ENCODE data around the gene ZNF292.
"Not testable (repeated sequence)": the region's sequence is repeated elsewhere in the genome, so short reads cannot be mapped to it uniquely, and the experiment has no call there.

Gene ZNF292

GRCh38 chr6:87214831-87215230 is 59.5 kb downstream of the ZNF292 start:
- no peak for DNase-seq (ENCODE audit: low read depth)

DNA sequence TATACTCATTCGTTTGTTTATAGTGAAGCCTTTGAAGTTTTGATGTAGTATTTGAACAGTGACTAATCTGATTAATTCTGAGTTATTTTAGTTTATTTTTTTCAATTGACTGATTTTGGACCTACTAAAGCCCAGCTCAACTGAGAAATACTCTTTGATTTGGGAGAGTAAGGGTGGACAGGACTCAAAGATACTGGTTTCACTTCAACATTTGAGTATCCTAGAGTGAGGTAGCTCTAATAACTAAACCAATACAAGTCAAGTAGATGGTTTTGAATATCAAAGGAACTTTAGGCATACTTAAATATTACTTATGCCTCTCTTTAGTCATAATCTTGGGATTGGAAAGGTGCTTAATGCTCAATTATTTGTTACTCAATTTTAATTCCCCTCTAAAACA is 65.6 kb downstream of the ZNF292 start:
- no peak for DNase-seq (ENCODE audit: low read depth)

- DNase-seq (ENCODE audit: low read depth) = no peak
Measured at GRCh38 chr6:87222676-87223075, 67.3 kb downstream of the ZNF292 start.

GRCh38 chr6:87224971-87225370 is 69.6 kb downstream of the ZNF292 start:
- DNase-seq (ENCODE audit: low read depth) = no peak

- no peak for DNase-seq (ENCODE audit: low read depth)
Measured at GRCh38 chr6:87225511-87225910, 70.1 kb downstream of the ZNF292 start.

DNA sequence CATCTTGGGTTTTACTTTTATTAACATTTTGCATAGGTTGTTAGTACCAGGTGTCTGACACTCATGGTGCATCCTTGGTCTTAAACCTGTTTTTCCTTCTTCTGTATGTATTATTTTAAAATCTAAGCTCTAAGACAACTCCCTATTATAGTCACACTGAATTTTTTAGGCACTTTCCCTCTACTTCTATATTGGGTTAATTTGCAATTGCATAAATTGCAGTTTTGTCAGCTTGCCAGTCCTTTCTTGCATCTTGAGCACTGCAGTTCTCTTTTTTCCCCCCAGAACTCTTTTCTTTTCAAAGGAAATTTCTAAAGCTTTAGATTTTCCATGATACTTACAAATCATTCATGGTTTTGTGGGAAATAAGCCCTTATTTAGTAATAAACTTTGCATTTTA is 70.6 kb downstream of the ZNF292 start:
- no peak for DNase-seq (ENCODE audit: low read depth)

- DNase-seq (ENCODE audit: low read depth) = no peak
Measured at GRCh38 chr6:87230801-87231200, 75.4 kb downstream of the ZNF292 start.

DNA sequence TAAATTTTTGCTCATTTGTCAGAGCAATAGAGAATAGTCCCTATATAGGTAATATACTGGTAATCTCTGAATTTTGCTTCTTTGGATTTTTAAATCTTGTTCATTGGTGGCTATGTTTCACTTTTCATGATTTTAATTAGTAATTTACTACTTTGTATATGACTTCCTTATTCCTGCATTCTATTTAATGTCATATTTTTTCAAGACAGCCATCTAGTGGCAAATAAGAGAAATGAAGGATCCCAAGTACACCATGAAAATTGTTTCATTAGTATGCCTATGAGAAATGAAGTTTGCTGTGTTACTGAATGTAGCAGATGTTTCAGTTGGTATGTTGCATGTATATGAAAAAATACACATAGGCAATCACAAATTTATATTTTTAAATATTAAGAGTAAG is 82.4 kb downstream of the ZNF292 start:
- no peak for DNase-seq (ENCODE audit: low read depth)

DNA sequence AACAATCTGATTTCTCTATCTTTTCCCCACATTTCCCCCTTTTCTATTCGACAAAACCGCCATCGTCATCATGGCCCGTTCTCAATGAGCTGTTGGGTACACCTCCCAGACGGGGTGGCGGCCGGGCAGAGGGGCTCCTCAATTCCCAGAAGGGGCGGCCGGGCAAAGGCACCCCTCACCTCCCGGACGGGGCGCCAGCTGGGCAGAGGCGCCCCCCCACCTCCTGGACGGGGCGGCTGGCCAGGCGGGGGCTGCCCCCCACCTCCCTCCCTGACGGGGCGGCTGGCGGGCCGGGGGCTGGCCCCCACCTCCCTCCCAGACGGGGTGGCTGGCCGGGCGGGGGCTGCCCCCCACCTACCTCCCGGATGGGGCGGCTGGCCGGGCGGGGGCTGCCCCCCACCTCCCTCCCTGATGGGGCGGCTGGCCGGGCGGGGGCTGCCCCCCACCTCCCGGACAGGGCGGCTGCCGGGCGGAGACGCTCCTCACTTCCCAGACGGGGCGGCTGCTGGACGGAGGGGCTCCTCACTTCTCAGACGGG is 83.8 kb downstream of the ZNF292 start:
- not testable (repeated sequence) for DNase-seq (ENCODE audit: low read depth)

DNA sequence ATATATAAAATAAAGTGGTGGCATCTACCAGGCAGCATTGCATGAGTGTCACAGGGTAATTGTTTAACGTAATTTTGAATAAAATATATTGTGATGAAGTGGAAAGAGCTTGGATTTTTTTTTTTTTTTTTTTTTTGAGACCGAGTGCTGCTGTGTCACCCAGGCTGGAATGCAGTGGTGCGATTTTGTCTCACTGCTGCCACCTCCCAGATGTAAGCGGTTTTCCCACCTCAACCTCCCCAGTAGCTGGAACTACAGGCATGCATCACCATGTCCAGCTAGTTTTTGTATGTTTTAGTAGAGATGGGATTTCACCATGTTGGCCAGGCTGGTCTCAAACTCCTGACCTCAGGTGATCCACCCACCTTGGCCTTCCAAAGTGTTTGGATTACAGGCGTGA is 85.9 kb downstream of the ZNF292 start:
- no peak for DNase-seq (ENCODE audit: low read depth)

GRCh38 chr6:87242311-87242710 is 86.9 kb downstream of the ZNF292 start:
- no peak for DNase-seq (ENCODE audit: low read depth)

GRCh38 chr6:87243812-87244211 is 88.4 kb downstream of the ZNF292 start:
- no peak for DNase-seq (ENCODE audit: low read depth)

GRCh38 chr6:87244380-87244779 is 89.0 kb downstream of the ZNF292 start:
- no peak for DNase-seq (ENCODE audit: low read depth)

GRCh38 chr6:87250019-87250418 is 94.7 kb downstream of the ZNF292 start:
- no peak for DNase-seq (ENCODE audit: low read depth)

DNA sequence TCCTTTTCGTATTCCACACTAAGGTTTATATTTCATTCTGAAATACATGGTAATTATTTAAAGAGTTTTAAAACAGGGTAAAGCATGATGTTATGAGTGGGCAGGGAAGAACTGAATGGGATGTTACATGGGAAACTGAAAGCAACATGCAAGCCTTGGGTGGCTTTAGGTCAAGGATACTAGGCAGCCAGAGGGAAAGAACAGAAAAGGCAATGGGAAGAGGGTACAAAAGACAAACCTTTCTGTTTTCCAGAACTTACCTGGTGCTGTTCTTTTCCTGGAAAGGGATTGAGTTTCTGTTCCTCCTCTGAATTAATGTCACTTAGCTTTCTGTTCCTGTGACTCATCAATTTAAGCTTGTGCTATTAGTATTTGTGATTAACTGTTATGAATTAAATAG is 95.9 kb downstream of the ZNF292 start:
- DNase-seq (ENCODE audit: low read depth) = no peak

GRCh38 chr6:87251725-87252124 is 96.4 kb downstream of the ZNF292 start:
- DNase-seq (ENCODE audit: low read depth) = no peak

DNA sequence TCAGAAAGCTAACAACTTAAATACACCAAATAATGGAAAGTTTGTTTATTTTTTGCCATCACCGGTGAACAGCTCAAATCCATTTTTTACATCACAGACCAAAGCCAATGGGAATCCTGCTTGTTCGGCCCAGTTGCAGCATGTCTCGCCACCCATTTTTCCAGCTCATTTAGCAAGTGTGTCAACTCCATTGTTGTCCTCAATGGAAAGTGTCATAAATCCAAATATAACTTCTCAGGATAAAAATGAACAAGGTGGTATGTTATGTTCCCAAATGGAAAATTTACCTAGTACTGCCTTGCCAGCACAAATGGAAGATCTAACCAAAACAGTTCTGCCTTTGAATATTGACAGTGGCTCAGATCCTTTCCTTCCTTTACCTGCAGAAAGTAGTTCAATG is 101.7 kb downstream of the ZNF292 start:
- DNase-seq (ENCODE audit: low read depth) = no peak

DNA sequence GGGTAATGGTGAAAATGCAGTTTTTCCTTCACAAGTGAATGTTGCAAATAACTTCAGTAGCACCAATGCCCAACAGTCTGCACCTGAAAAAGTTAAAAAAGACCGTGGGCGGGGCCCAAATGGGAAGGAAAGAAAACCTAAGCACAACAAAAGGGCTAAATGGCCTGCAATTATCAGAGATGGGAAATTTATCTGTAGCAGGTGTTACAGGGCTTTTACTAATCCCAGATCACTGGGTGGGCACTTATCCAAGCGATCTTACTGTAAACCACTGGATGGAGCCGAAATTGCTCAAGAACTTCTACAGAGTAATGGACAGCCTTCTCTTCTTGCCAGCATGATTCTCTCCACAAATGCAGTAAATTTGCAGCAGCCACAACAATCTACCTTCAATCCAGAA is 102.2 kb downstream of the ZNF292 start:
- DNase-seq (ENCODE audit: low read depth) = no peak

DNA sequence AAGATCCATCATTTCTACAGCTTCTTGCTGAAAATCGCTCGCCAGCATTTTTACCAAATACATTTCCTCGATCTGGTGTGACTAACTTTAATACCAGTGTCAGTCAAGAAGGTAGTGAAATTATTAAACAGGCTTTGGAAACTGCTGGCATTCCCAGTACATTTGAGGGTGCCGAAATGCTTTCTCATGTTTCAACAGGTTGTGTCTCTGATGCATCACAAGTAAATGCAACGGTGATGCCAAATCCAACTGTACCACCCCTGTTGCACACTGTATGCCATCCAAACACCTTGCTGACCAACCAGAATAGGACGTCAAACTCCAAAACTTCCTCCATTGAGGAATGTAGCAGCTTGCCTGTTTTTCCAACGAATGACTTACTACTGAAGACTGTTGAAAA is 102.6 kb downstream of the ZNF292 start:
- DNase-seq (ENCODE audit: low read depth) = no peak

DNA sequence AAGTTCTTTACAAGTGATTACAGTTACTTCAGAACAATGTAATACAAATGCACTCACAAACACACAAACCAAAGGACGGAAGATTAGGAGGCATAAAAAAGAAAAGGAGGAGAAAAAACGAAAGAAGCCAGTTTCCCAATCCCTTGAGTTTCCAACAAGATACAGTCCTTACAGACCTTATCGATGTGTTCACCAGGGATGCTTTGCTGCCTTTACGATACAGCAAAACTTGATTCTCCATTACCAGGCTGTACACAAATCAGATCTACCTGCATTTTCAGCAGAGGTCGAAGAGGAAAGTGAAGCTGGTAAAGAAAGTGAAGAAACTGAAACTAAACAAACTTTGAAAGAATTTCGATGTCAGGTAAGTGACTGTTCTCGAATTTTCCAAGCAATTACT is 104.4 kb downstream of the ZNF292 start:
- no peak for DNase-seq (ENCODE audit: low read depth)

GRCh38 chr6:87261534-87261933 is 106.2 kb downstream of the ZNF292 start:
- no peak for DNase-seq (ENCODE audit: low read depth)

DNA sequence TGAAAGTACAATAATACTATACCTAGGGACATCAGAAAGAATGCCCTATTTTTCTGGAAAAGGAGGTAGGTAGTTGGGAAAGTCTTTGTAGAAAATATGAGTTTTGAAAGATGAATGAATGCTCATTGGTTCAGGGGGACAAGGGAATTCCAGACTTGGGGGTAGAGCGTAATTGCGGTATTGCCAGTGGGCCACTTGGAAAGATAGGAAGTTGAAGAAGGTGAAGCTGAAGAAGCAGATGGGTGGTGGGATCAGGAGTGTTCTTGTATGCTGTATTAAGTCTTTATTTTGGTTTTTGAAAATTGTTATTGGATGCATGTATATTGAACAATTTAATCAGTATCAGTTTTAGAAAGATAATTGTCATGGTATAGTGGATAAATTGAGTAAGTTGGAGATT is 109.1 kb downstream of the ZNF292 start:
- DNase-seq (ENCODE audit: low read depth) = no peak

GRCh38 chr6:87274660-87275274 is 119.4 kb downstream of the ZNF292 start:
- no peak for DNase-seq (ENCODE audit: low read depth)

DNA sequence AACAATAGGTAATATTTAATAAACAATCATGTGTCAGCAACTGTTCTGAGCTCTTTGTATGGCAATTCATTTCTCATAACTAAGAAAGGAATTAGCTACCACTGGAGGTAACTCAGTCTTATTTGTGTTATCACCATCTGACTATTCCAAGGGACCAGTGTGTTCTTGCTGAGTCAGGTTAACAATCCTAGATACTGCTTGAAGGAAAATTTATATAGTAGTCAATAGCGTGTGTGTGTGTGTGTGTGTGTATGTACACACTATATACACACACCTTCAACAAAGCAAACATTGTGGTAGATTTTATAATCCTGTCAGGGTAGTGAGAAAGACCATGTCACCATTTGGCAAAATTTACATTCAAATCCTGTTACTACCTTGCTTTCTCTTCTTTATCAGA is 121.3 kb downstream of the ZNF292 start:
- no peak for DNase-seq (ENCODE audit: low read depth)

- DNase-seq (ENCODE audit: low read depth) = no peak
Measured at GRCh38 chr6:87277123-87277522, 121.8 kb downstream of the ZNF292 start.
